Adrenal gland (tissue), 19 donors: ENCODE data around the gene COPE. TPM values are rescaled to one million over a fixed set of nuclear protein-coding genes. Genes with fewer than 3 reads are reported as not detected.

ENCODE experiments used
- DNase-seq, 7 donors: peaks; one replicate each; pipeline ENCODE4 v3.0.0-alpha.2; 2019 to 2020
- H3K27ac ChIP-seq, 5 donors: fragments of 200-600 bp; sonication (generic) in 4 of 5; 1 replicate in 3 of 5; 2 replicates in 2 of 5; pipeline versions ENCODE4 v1.5.1 to v1.8.0; 2016 to 2020; ENCODE audit warnings: mild to moderate bottlenecking in 1 of 5
- H3K27me3 ChIP-seq: fragments of 200-600 bp; 2 replicates; pipeline ENCODE4 v1.8.0; 2021
- H3K36me3 ChIP-seq, 2 donors: fragments of 200-600 bp; replicated peaks in 1 of 2; 1 replicate in 1 of 2; 2 replicates in 1 of 2; pipeline versions ENCODE4 v1.5.1 to v1.8.0; 2018 to 2022
- H3K4me1 ChIP-seq, 2 donors: fragments of 200-600 bp; replicated peaks in 1 of 2; 1 replicate in 1 of 2; 2 replicates in 1 of 2; pipeline versions ENCODE4 v1.5.1 to v1.8.0; 2018 to 2021
- H3K4me3 ChIP-seq, 4 donors: fragments of 200-600 bp; sonication (generic) in 3 of 4; one replicate each; pipeline ENCODE4 v1.5.1; 2016 to 2018
- H3K9me3 ChIP-seq, 3 donors: fragments of 200-600 bp; sonication (generic) in 1 of 3; replicated peaks in 1 of 3; 1 replicate in 2 of 3; 2 replicates in 1 of 3; pipeline versions ENCODE4 v1.5.1 to v1.8.0; 2016 to 2021
- CTCF ChIP-seq, 6 experiments: fragments of 450-650 bp in 4 of 6; fragments of 200-600 bp in 2 of 6; sonication (generic) in 1 of 6; IDR thresholded peaks; 1 replicate in 5 of 6; 2 replicates in 1 of 6; pipeline versions ENCODE4 v1.5.1 to v1.8.0; 2016 to 2021; ENCODE audit warnings: antibody characterized with exemption in 6 of 6, mild to moderate bottlenecking in 2 of 6, moderate library complexity in 1 of 6
- POLR2A ChIP-seq, 2 donors: fragments of 450-650 bp; IDR thresholded peaks; one replicate each; pipeline ENCODE4 v1.6.1; 2017; ENCODE audit warnings: antibody characterized with exemption in 2 of 2, mild to moderate bottlenecking in 2 of 2, moderate library complexity in 1 of 2
- WGBS, 4 donors: extraction: QIAGEN DNeasy Blood & Tissue Kit in 2 of 4; methylation state at CpG; one replicate each; pipeline versions ENCODE4 v1.1.5 to v1.1.7; 2013 to 2017; 5-methylcytosine and 5-hydroxymethylcytosine counted together
- intact Hi-C, 2 donors: fragments of 100-400 bp; cut with DNase I; formaldehyde crosslinking; loops; one replicate each; pipeline versions ENCODE4 v1.14.1 to v1.15.0; 2022 to 2023
- long read RNA-seq, 10 donors: library from polyadenylated mRNA in 3 of 10; unstranded in 2 of 10; stranded (forward) in 1 of 10; transcript quantifications; one replicate each; pipeline ENCODE4 v2.0.0 and lab custom pipeline, GENCODE V29; 2021 to 2026
- polyA plus RNA-seq, 3 donors: library from polyadenylated mRNA; stranded (reverse); fragments of 200-250 nt in 2 of 3; fragments of 350-450 nt in 1 of 3; fragmentation: Illumina TruSeq in 1 of 3; extraction: RNeasy Lipid Tissue Mini Kit (QIAGEN cat#74804) in 1 of 3; gene quantifications; one replicate each; pipeline ENCODE4 v1.2.3, GENCODE V29; 2013 to 2014
- total RNA-seq, 9 donors: library from RNA; depleted of rRNA in 4 of 9; stranded (reverse); fragments of >200 nt in 4 of 9; fragments of 120-200 nt in 1 of 9; fragmentation: NEBNext Ultra II Directional in 1 of 9; extraction: Animal tissue kit (Norgen Biotek cat#: 25700) in 1 of 9; gene quantifications; one replicate each; pipeline versions ENCODE4 v1.1.0 to v1.2.4, GENCODE V29; 2013 to 2023
- donor health status: healthy with polysubstance abuse.
- donor health status: Bipolar disorder and iron deficiency.
- donor health status: DM: yes; HTN: yes; CAD: no.
- donor health status: DM: no; HTN: no; CAD: no.
- donor health status: DM: no; HTN: no; CAD: no.
- donor health status: DM: yes; HTN: yes; CAD: no.

Gene COPE
- 100 to 1,000 TPM; 208 to 400 (median 306) TPM for total RNA-seq
- polyA plus RNA-seq: 100 to 1,000 TPM in 2 of 3 donors, 10 to 100 TPM in 1; 45.1 to 298 (median 245) TPM
- long read RNA-seq, donor 1, transcript COPE-201 (10 exons, 1,141 nt): major isoform, 88 of 121 reads
- long read RNA-seq, donor 1, partial matches to known transcripts: 20 of 121 reads
- long read RNA-seq, donor 1, other reads (novel, unspliced or antisense): 5 of 121 reads
- long read RNA-seq, donor 2, transcript COPE-201 (10 exons, 1,141 nt): major isoform, 67 of 87 reads
- long read RNA-seq, donor 2, partial matches to known transcripts: 19 of 87 reads
- long read RNA-seq, donor 2, other reads (novel, unspliced or antisense): 0 of 87 reads
- long read RNA-seq, donor 3, transcript COPE-201 (10 exons, 1,141 nt): major isoform, 49 of 69 reads
- long read RNA-seq, donor 3, partial matches to known transcripts: 18 of 69 reads
- long read RNA-seq, donor 3, other reads (novel, unspliced or antisense): 0 of 69 reads
- long read RNA-seq, donor 4, transcript COPE-201 (10 exons, 1,141 nt): major isoform, 255 of 280 reads
- long read RNA-seq, donor 4, partial matches to known transcripts: 3 of 280 reads
- long read RNA-seq, donor 4, other reads (novel, unspliced or antisense): 19 of 280 reads
- long read RNA-seq, donor 5, transcript COPE-201 (10 exons, 1,141 nt): major isoform, 430 of 464 reads
- long read RNA-seq, donor 5, transcript COPE-202 (9 exons, 948 nt): minor isoform, 6 of 464 reads
- long read RNA-seq, donor 5, partial matches to known transcripts: 4 of 464 reads
- long read RNA-seq, donor 5, other reads (novel, unspliced or antisense): 22 of 464 reads
- long read RNA-seq, donor 6, transcript COPE-201 (10 exons, 1,141 nt): major isoform, 158 of 182 reads
- long read RNA-seq, donor 6, partial matches to known transcripts: 4 of 182 reads
- long read RNA-seq, donor 6, other reads (novel, unspliced or antisense): 17 of 182 reads
- long read RNA-seq, donor 7, transcript COPE-201 (10 exons, 1,141 nt): major isoform, 40 of 77 reads
- long read RNA-seq, donor 7, partial matches to known transcripts: 33 of 77 reads
- long read RNA-seq, donor 7, other reads (novel, unspliced or antisense): 0 of 77 reads
- long read RNA-seq, donor 8, transcript COPE-201 (10 exons, 1,141 nt): major isoform, 89 of 101 reads
- long read RNA-seq, donor 8, transcript COPE-202 (9 exons, 948 nt): minor isoform, 6 of 101 reads
- long read RNA-seq, donor 8, partial matches to known transcripts: 5 of 101 reads
- long read RNA-seq, donor 8, other reads (novel, unspliced or antisense): 0 of 101 reads
- long read RNA-seq, donor 9, transcript COPE-201 (10 exons, 1,141 nt): major isoform, 42 of 59 reads
- long read RNA-seq, donor 9, partial matches to known transcripts: 16 of 59 reads
- long read RNA-seq, donor 9, other reads (novel, unspliced or antisense): 0 of 59 reads
- long read RNA-seq, donor 10, transcript COPE-201 (10 exons, 1,141 nt): major isoform, 55 of 59 reads
- long read RNA-seq, donor 10, partial matches to known transcripts: 0 of 59 reads
- long read RNA-seq, donor 10, other reads (novel, unspliced or antisense): 0 of 59 reads

- intact Hi-C loops: no loop called here
- Histone ChIP-seq H3K4me3 (peak within 1 kb of the TSS; percentile 30 to 98 (median 80)), H3K36me3 (peaks cover 0 to 29% of the 10 kb centered on the region in 2 donors), H3K4me1 (peaks cover 21 to 33% of the 10 kb centered on the region in 2 donors), H3K27ac (peak within 1 kb of the TSS; percentile 62 to 93 (median 92)), H3K9me3 (no peaks in the 10 kb centered on the region), H3K27me3 (no peaks in the 10 kb centered on the region)
- 0 to 1% (median 0%) methylated on average over 17 to 72 of the region's 72 CpGs for WGBS, 4 donors
- peak; percentile 97 to 100 (median 99) for DNase-seq
- TF ChIP-seq CTCF (IDR thresholded peaks at IDR 0.05) (peak in 1 of 6 experiments; percentile 18), POLR2A (IDR thresholded peaks at IDR 0.05) (peak; percentile 84 to 96)
Measured at GRCh38 chr19:18919086-18919899, at the start of gene COPE, which contains the start of gene DDX49. Gene COPE, minus strand, starts transcription at chr19:18919387. Its CDS starts 39 bp downstream, at chr19:18919348. Gene DDX49, plus strand, starts transcription at chr19:18919715. Its CDS starts 27 bp downstream, at chr19:18919742.

GRCh38 chr19:18967358-18968146 lies 48.4 kb upstream of the COPE start:
- intact Hi-C loops: no loop called here
- Histone ChIP-seq H3K27me3 (peaks cover 4% of the 10 kb centered on the region), H3K27ac (peak overlapping the region; percentile 33 to 86 (median 64)), H3K36me3 (no peaks in the 10 kb centered on the region), H3K9me3 (no peaks in the 10 kb centered on the region), H3K4me3 (no peak overlapping the region), H3K4me1 (peaks cover 10 to 30% of the 10 kb centered on the region in 2 donors)
- TF ChIP-seq CTCF (IDR thresholded peaks at IDR 0.05) (no peak), POLR2A (IDR thresholded peaks at IDR 0.05) (peak in 1 of 2 donors; percentile 12)
- 38 to 56% (median 49%) methylated on average over 11 of the region's 11 CpGs for whole genome bisulfite sequencing, 4 donors
- DNase-seq: peak; percentile 65 to 89 (median 74)

GRCh38 chr19:18966307-18966706 lies 47.1 kb upstream of the COPE start:
- Histone ChIP-seq H3K27me3 (peaks cover 6% of the 10 kb centered on the region), H3K36me3 (no peaks in the 10 kb centered on the region), H3K27ac (peak overlapping the region in 4 of 5 donors; percentile 6 to 86 (median 57)), H3K4me3 (no peak overlapping the region), H3K4me1 (peaks cover 10 to 23% of the 10 kb centered on the region in 2 donors), H3K9me3 (no peaks in the 10 kb centered on the region)
- DNase-seq: no peak
- intact Hi-C loops: no loop called here
- TF ChIP-seq POLR2A (IDR thresholded peaks at IDR 0.05): no peak
- no peak for TF ChIP-seq CTCF (IDR thresholded peaks at IDR 0.05)
- WGBS, 4 donors: 54 to 76% (median 69%) methylated on average over 4 of the region's 4 CpGs
